ENCODE data around the gene SURF6.

The SURF6 gene

GRCh38 chr9:133356391-133357091 is 20.6 kb upstream of the SURF6 start, which contains the start of the genes SURF1 and SURF2:
Gene SURF1 (minus strand): TSS chr9:133356487. CDS start chr9:133356453, 34 bp downstream.
Gene SURF2 (plus strand): TSS chr9:133356550. CDS start chr9:133356593, 43 bp downstream.
- Histone ChIP-seq H3K27me3 (ENCODE audit: control insufficient read depth in 2 of 2, insufficient read depth in 2 of 2, low read length in 2 of 2) (no peaks in the 10 kb centered on the region), H3K4me1 (ENCODE audit: control insufficient read depth in 2 of 2, insufficient read depth in 2 of 2, low read length in 2 of 2) (peaks cover 20 to 25% of the 10 kb centered on the region in 2 donors), H3K36me3 (ENCODE audit: control insufficient read depth in 2 of 2, insufficient read depth in 2 of 2, low read length in 2 of 2) (peaks cover 37 to 45% of the 10 kb centered on the region in 2 donors)

DNA sequence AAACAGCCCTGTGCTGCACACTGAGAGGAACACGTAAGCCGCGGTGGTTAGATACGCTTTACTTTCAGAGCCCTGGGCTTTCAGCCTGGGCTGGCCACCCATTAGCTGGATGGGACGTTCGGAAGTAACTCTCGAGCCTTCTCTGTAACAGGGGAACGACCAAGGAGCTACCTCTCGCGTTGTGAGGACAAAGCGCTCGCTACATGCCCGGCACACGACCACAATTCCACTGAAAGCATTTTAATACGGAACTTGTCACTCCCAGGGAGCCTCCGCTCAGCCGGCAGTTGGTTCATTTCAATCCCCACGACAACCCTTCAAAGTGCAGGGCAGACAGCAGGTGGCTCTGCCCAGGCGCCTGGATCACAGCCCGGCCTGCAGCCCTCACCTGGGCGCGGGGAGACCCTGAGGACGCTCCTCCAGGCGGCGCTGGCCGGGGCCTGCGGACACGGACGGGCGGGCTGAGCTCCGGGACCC is 19.9 kb upstream of the SURF6 start:
- H3K36me3 ChIP-seq (ENCODE audit: control insufficient read depth in 2 of 2, insufficient read depth in 2 of 2, low read length in 2 of 2): peaks cover 38 to 44% of the 10 kb centered on the region in 2 donors

More at GRCh38 chr9:133356391-133357091, 20.6 kb upstream of the SURF6 start, which contains the start of the genes SURF1 and SURF2:
- Histone ChIP-seq H3K9me3 (ENCODE audit: control insufficient read depth in 2 of 2, low read length in 2 of 2) (no peaks in the 10 kb centered on the region), H3K27ac (ENCODE audit: low read depth in 2 of 2, low read length in 2 of 2) (peak within 1 kb of the TSS; percentile 7 to 63), H3K4me3 (ENCODE audit: low read length in 2 of 2) (peak within 1 kb of the TSS; percentile 79 to 88), H3K9ac (ENCODE audit: low read depth in 1 of 2, low read length in 2 of 2) (peak within 1 kb of the TSS; percentile 67 to 83)

DNA sequence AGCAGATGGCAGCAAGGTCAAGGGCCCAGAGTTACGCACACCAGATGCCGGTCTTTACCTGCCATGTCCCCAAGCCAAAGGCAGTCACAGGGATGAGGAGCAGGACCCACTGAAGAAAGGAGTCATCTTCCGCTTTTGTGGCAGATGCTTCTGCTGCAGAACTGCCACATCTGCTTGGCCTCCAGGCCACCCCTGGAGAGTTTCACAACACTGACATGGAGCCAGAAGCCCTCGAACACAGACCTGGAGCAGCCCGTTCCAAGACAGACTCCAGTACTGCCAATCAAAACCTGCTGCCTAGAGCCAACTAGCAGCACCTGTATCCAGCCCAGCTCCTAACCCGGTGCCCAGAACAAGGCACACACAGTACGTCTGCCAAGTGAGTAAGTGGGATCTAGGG is 18.8 kb upstream of the SURF6 start:
- Histone ChIP-seq H3K4me1 (ENCODE audit: control insufficient read depth in 2 of 2, insufficient read depth in 2 of 2, low read length in 2 of 2) (peaks cover 20 to 25% of the 10 kb centered on the region in 2 donors), H3K27me3 (ENCODE audit: control insufficient read depth in 2 of 2, insufficient read depth in 2 of 2, low read length in 2 of 2) (no peaks in the 10 kb centered on the region), H3K9ac (ENCODE audit: low read depth in 1 of 2, low read length in 2 of 2) (no peak overlapping the region), H3K4me3 (ENCODE audit: low read length in 2 of 2) (no peak overlapping the region), H3K9me3 (ENCODE audit: control insufficient read depth in 2 of 2, low read length in 2 of 2) (no peaks in the 10 kb centered on the region), H3K27ac (ENCODE audit: low read depth in 2 of 2, low read length in 2 of 2) (no peak overlapping the region), H3K36me3 (ENCODE audit: control insufficient read depth in 2 of 2, insufficient read depth in 2 of 2, low read length in 2 of 2) (peaks cover 39 to 47% of the 10 kb centered on the region in 2 donors)

More for the DNA sequence above, 19.9 kb upstream of the SURF6 start:
- Histone ChIP-seq H3K4me3 (ENCODE audit: low read length in 2 of 2) (peak overlapping the region; percentile 79 to 88), H3K9me3 (ENCODE audit: control insufficient read depth in 2 of 2, low read length in 2 of 2) (no peaks in the 10 kb centered on the region), H3K27ac (ENCODE audit: low read depth in 2 of 2, low read length in 2 of 2) (peak overlapping the region; percentile 7 to 23), H3K9ac (ENCODE audit: low read depth in 1 of 2, low read length in 2 of 2) (peak overlapping the region; percentile 67 to 83), H3K27me3 (ENCODE audit: control insufficient read depth in 2 of 2, insufficient read depth in 2 of 2, low read length in 2 of 2) (no peaks in the 10 kb centered on the region), H3K4me1 (ENCODE audit: control insufficient read depth in 2 of 2, insufficient read depth in 2 of 2, low read length in 2 of 2) (peaks cover 20 to 25% of the 10 kb centered on the region in 2 donors)

DNA sequence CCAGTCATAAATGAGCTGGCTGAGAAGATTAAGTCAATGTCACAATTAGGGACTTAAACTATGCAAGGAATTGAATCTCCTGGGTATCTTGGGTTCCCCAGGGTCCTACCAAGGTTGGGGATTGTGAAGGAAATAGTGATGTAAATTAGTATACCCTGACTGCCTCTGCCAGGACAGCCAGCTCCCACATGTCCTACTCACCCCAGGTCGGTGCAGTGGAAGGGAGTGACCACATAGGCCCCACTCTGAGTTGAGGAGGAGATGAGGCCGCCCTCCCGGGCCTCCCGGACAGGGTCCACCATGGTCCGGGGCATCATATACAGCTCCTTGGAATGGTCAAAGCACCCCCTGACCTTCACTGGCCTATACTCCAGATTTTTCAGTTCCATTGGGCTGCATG is 17.6 kb upstream of the SURF6 start:
- Histone ChIP-seq H3K27me3 (ENCODE audit: control insufficient read depth in 2 of 2, insufficient read depth in 2 of 2, low read length in 2 of 2) (no peaks in the 10 kb centered on the region), H3K4me3 (ENCODE audit: low read length in 2 of 2) (no peak overlapping the region), H3K9me3 (ENCODE audit: control insufficient read depth in 2 of 2, low read length in 2 of 2) (no peaks in the 10 kb centered on the region), H3K4me1 (ENCODE audit: control insufficient read depth in 2 of 2, insufficient read depth in 2 of 2, low read length in 2 of 2) (peaks cover 30 to 32% of the 10 kb centered on the region in 2 donors), H3K36me3 (ENCODE audit: control insufficient read depth in 2 of 2, insufficient read depth in 2 of 2, low read length in 2 of 2) (peaks cover 45 to 52% of the 10 kb centered on the region in 2 donors), H3K27ac (ENCODE audit: low read depth in 2 of 2, low read length in 2 of 2) (no peak overlapping the region), H3K9ac (ENCODE audit: low read depth in 1 of 2, low read length in 2 of 2) (no peak overlapping the region)

DNA sequence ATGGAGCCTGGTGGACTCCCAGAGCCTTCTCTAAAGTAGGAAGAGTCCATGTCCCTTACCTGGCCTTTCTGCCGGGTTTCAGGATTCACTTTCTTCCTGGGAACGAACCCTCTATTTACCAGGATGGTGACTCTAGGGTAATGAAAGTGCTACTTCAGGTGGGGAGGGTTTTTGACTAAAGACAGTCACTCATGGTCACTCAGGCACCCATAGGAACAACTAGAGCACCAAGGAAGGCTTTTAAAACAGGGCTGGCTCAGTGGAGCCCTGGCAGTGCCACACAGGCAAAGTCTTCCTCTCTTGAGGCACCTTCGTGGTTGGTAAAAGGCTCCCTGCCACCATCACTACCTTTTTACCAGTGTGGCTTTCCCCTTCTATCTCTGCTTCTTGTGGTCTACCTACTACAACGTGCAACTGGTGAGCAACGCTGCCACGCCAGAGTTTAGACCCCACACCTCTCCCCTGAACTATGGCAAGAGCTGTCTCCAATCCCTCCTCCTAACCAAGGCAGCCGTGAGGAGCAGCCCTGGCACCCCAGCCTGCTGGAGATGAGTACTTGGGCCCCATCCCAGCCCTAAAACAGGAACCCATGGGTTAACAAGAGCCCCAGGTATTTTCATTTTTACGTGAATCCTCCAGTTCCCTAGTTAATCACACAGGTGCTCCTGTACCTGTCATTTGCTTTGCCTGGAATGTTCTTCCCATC is 16.8 kb upstream of the SURF6 start:
- no peak overlapping the region for H3K9ac ChIP-seq (ENCODE audit: low read depth in 1 of 2, low read length in 2 of 2)
- H3K27ac ChIP-seq (ENCODE audit: low read depth in 2 of 2, low read length in 2 of 2): no peak overlapping the region
- peaks cover 45 to 52% of the 10 kb centered on the region in 2 donors for H3K36me3 ChIP-seq (ENCODE audit: control insufficient read depth in 2 of 2, insufficient read depth in 2 of 2, low read length in 2 of 2)
- H3K4me3 ChIP-seq (ENCODE audit: low read length in 2 of 2): no peak overlapping the region
- peaks cover 29 to 31% of the 10 kb centered on the region in 2 donors for H3K4me1 ChIP-seq (ENCODE audit: control insufficient read depth in 2 of 2, insufficient read depth in 2 of 2, low read length in 2 of 2)
- no peaks in the 10 kb centered on the region for H3K9me3 ChIP-seq (ENCODE audit: control insufficient read depth in 2 of 2, low read length in 2 of 2)
- no peaks in the 10 kb centered on the region for H3K27me3 ChIP-seq (ENCODE audit: control insufficient read depth in 2 of 2, insufficient read depth in 2 of 2, low read length in 2 of 2)

GRCh38 chr9:133351908-133352634 is 16.1 kb upstream of the SURF6 start:
- Histone ChIP-seq H3K4me1 (ENCODE audit: control insufficient read depth in 2 of 2, insufficient read depth in 2 of 2, low read length in 2 of 2) (peaks cover 22 to 24% of the 10 kb centered on the region in 2 donors), H3K9ac (ENCODE audit: low read depth in 1 of 2, low read length in 2 of 2) (no peak overlapping the region), H3K36me3 (ENCODE audit: control insufficient read depth in 2 of 2, insufficient read depth in 2 of 2, low read length in 2 of 2) (peaks cover 45 to 49% of the 10 kb centered on the region in 2 donors), H3K27ac (ENCODE audit: low read depth in 2 of 2, low read length in 2 of 2) (no peak overlapping the region), H3K27me3 (ENCODE audit: control insufficient read depth in 2 of 2, insufficient read depth in 2 of 2, low read length in 2 of 2) (no peaks in the 10 kb centered on the region), H3K9me3 (ENCODE audit: control insufficient read depth in 2 of 2, low read length in 2 of 2) (no peaks in the 10 kb centered on the region), H3K4me3 (ENCODE audit: low read length in 2 of 2) (no peak overlapping the region)

GRCh38 chr9:133351526-133351907 is 15.5 kb upstream of the SURF6 start:
- Histone ChIP-seq H3K9me3 (ENCODE audit: control insufficient read depth in 2 of 2, low read length in 2 of 2) (no peaks in the 10 kb centered on the region), H3K4me3 (ENCODE audit: low read length in 2 of 2) (no peak overlapping the region), H3K27me3 (ENCODE audit: control insufficient read depth in 2 of 2, insufficient read depth in 2 of 2, low read length in 2 of 2) (no peaks in the 10 kb centered on the region), H3K36me3 (ENCODE audit: control insufficient read depth in 2 of 2, insufficient read depth in 2 of 2, low read length in 2 of 2) (peaks cover 45 to 49% of the 10 kb centered on the region in 2 donors), H3K27ac (ENCODE audit: low read depth in 2 of 2, low read length in 2 of 2) (no peak overlapping the region), H3K9ac (ENCODE audit: low read depth in 1 of 2, low read length in 2 of 2) (no peak overlapping the region), H3K4me1 (ENCODE audit: control insufficient read depth in 2 of 2, insufficient read depth in 2 of 2, low read length in 2 of 2) (peaks cover 23 to 26% of the 10 kb centered on the region in 2 donors)

- Histone ChIP-seq H3K4me1 (ENCODE audit: control insufficient read depth in 2 of 2, insufficient read depth in 2 of 2, low read length in 2 of 2) (peaks cover 20% of the 10 kb centered on the region in 2 donors), H3K27ac (ENCODE audit: low read depth in 2 of 2, low read length in 2 of 2) (no peak overlapping the region), H3K4me3 (ENCODE audit: low read length in 2 of 2) (no peak overlapping the region), H3K9ac (ENCODE audit: low read depth in 1 of 2, low read length in 2 of 2) (no peak overlapping the region), H3K36me3 (ENCODE audit: control insufficient read depth in 2 of 2, insufficient read depth in 2 of 2, low read length in 2 of 2) (peaks cover 49 to 59% of the 10 kb centered on the region in 2 donors), H3K9me3 (ENCODE audit: control insufficient read depth in 2 of 2, low read length in 2 of 2) (no peaks in the 10 kb centered on the region), H3K27me3 (ENCODE audit: control insufficient read depth in 2 of 2, insufficient read depth in 2 of 2, low read length in 2 of 2) (no peaks in the 10 kb centered on the region)
Measured at GRCh38 chr9:133349965-133350616, 14.1 kb upstream of the SURF6 start.

DNA sequence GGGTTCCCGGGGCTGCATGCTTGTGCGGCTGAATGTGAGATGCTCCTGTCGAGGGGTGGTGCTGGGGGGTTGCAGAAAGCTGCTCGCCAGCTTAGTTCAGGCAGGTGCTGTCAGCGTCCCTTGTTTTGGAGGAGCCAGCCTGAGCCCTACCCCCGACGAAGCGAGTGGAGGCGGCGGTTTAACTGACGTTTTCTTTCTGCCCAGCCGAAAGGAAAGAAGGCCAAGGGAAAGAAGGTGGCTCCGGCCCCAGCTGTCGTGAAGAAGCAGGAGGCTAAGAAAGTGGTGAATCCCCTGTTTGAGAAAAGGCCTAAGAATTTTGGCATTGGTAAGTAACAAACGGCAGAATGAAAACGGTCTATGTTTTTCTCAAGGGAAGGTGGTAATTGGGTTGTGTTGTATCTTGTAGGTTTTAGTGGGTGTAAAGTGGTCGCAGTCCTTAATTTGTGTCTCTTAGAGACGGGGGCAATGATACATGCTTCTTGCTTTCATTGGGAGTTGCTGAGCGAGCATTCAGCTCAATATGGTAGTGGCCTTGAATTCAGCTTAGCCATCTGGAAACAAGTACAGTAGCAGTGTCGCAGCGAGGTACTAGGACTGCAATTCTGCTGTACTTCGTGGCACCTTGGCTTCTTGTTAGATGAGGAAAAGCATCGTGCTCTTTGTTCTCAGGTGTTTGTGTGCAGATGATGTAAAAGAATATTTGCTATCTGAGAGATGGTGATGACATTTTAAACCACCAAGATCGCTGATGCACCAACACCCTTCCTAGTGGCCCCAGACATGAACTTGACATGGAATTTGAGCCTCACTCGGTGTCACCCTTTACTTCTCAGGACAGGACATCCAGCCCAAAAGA is 13.0 kb upstream of the SURF6 start:
- Histone ChIP-seq H3K9me3 (ENCODE audit: control insufficient read depth in 2 of 2, low read length in 2 of 2) (no peaks in the 10 kb centered on the region), H3K9ac (ENCODE audit: low read depth in 1 of 2, low read length in 2 of 2) (peak overlapping the region; percentile 84 to 98), H3K36me3 (ENCODE audit: control insufficient read depth in 2 of 2, insufficient read depth in 2 of 2, low read length in 2 of 2) (peaks cover 60 to 66% of the 10 kb centered on the region in 2 donors), H3K4me1 (ENCODE audit: control insufficient read depth in 2 of 2, insufficient read depth in 2 of 2, low read length in 2 of 2) (peaks cover 18 to 20% of the 10 kb centered on the region in 2 donors), H3K27me3 (ENCODE audit: control insufficient read depth in 2 of 2, insufficient read depth in 2 of 2, low read length in 2 of 2) (no peaks in the 10 kb centered on the region), H3K27ac (ENCODE audit: low read depth in 2 of 2, low read length in 2 of 2) (peak overlapping the region; percentile 86 to 88), H3K4me3 (ENCODE audit: low read length in 2 of 2) (peak overlapping the region; percentile 89 to 95)
